GM23338 (cell line): ENCODE results near the gene CCDC80. TPM values are rescaled to one million over a fixed set of nuclear protein-coding genes. Genes with fewer than 3 reads are reported as not detected.

Experiments used
- ATAC-seq: fragments of 200-7000 bp; cut with Tn5 transposase; 3 replicates; pipeline ENCODE4 v1.9.1; 2020
- DNase-seq: peaks from one replicate; pipeline ENCODE4 v3.0.0-alpha.2; 2015; ENCODE audit warnings: low spot score
- H2AFZ ChIP-seq: fragments of 200-600 bp; sonication (generic); 2 replicates; pipeline ENCODE4 v1.8.0; 2016; ENCODE audit warnings: antibody characterized with exemption, mild to moderate bottlenecking, moderate library complexity
- H3F3A ChIP-seq: fragments of 200-600 bp; sonication (generic); replicated peaks from 2 replicates; pipeline ENCODE4 v1.8.0; 2017; ENCODE audit warnings: antibody characterized with exemption, mixed run types, low read depth
- H3K27ac ChIP-seq: fragments of 200-600 bp; sonication (generic); 2 replicates; pipeline ENCODE4 v1.6.1; 2016; ENCODE audit warnings: low read depth
- H3K27me3 ChIP-seq: fragments of 200-600 bp; sonication (generic); 2 replicates; pipeline ENCODE4 v1.8.0; 2016; ENCODE audit warnings: mild to moderate bottlenecking, mixed run types, moderate library complexity; ENCODE audit not compliant: insufficient read depth
- H3K36me3 ChIP-seq: fragments of 200-600 bp; sonication (generic); 2 replicates; pipeline ENCODE4 v1.8.0; 2016; ENCODE audit warnings: mild to moderate bottlenecking; ENCODE audit not compliant: insufficient read depth
- H3K4me1 ChIP-seq: fragments of 200-600 bp; sonication (generic); 2 replicates; pipeline ENCODE4 v1.8.0; 2016; ENCODE audit warnings: mild to moderate bottlenecking, moderate library complexity; ENCODE audit not compliant: insufficient read depth
- H3K4me2 ChIP-seq: fragments of 200-600 bp; sonication (generic); 2 replicates; pipeline ENCODE4 v1.7.1; 2017; ENCODE audit warnings: mixed run types
- H3K4me3 ChIP-seq: fragments of 200-600 bp; sonication (generic); 2 replicates; pipeline ENCODE4 v1.6.1; 2016; ENCODE audit warnings: mixed run types
- H3K79me2 ChIP-seq: fragments of 200-600 bp; sonication (generic); replicated peaks from 2 replicates; pipeline ENCODE4 v1.8.0; 2017; ENCODE audit warnings: mild to moderate bottlenecking; ENCODE audit not compliant: insufficient read depth
- H3K9me2 ChIP-seq: fragments of 200-600 bp; sonication (generic); 2 replicates; pipeline ENCODE4 v1.8.0; 2017; ENCODE audit not compliant: insufficient read depth
- H4K20me1 ChIP-seq: fragments of 200-600 bp; sonication (generic); replicated peaks from 2 replicates; pipeline ENCODE4 v1.8.0; 2017; ENCODE audit warnings: mild to moderate bottlenecking; ENCODE audit not compliant: insufficient read depth
- H3K27ac Mint-ChIP-seq: 2 replicates; pipeline ENCODE4 v1.8.0; 2020; ENCODE audit warnings: inconsistent platforms, mild to moderate bottlenecking, moderate library complexity, mixed read lengths
- H3K27me3 Mint-ChIP-seq: 3 replicates; pipeline ENCODE4 v1.8.0; 2022; ENCODE audit warnings: low read depth, mild to moderate bottlenecking, moderate library complexity, mixed read lengths, inconsistent platforms; ENCODE audit not compliant: insufficient read depth, poor library complexity
- H3K36me3 Mint-ChIP-seq: 3 replicates; pipeline ENCODE4 v1.8.0; 2021; ENCODE audit warnings: low read depth, mild to moderate bottlenecking, inconsistent platforms, moderate library complexity, mixed read lengths
- H3K4me1 Mint-ChIP-seq: 3 replicates; pipeline ENCODE4 v1.8.0; 2020; ENCODE audit warnings: mild to moderate bottlenecking, inconsistent platforms, mixed read lengths
- H3K4me3 Mint-ChIP-seq: 3 replicates; pipeline ENCODE4 v1.8.0; 2021; ENCODE audit warnings: moderate library complexity, mild to moderate bottlenecking, inconsistent platforms, mixed read lengths
- H3K9me3 Mint-ChIP-seq: 3 replicates; pipeline ENCODE4 v1.8.0; 2020; ENCODE audit warnings: moderate library complexity, mild to moderate bottlenecking, inconsistent platforms, mixed read lengths
- CREB1 ChIP-seq: fragments of 250-450 bp; sonication (Bioruptor Pico); IDR thresholded peaks from 2 replicates; pipeline ENCODE4 v1.5.0; 2020; ENCODE audit warnings: low read depth, mild to moderate bottlenecking, moderate library complexity
- EZH2 ChIP-seq: fragments of 200-600 bp; sonication (generic); IDR thresholded peaks from one replicate; pipeline ENCODE4 v1.8.0; 2017; ENCODE audit warnings: antibody characterized with exemption, mild to moderate bottlenecking, low read depth; ENCODE audit not compliant: unreplicated experiment
- JUNB ChIP-seq: IDR thresholded peaks from one replicate; pipeline ENCODE4 v1.6.1; 2016; ENCODE audit warnings: antibody characterized with exemption; ENCODE audit not compliant: unreplicated experiment
- NANOG ChIP-seq: IDR thresholded peaks from 2 replicates; pipeline ENCODE4 v1.6.1; 2016; ENCODE audit warnings: antibody characterized with exemption, borderline replicate concordance
- POLR2AphosphoS5 ChIP-seq: IDR thresholded peaks from 2 replicates; pipeline ENCODE4 v1.6.1; 2016; ENCODE audit warnings: antibody characterized with exemption, low read depth
- STAT1 ChIP-seq: IDR thresholded peaks from one replicate; pipeline ENCODE4 v1.6.1; 2016; ENCODE audit warnings: antibody characterized with exemption; ENCODE audit not compliant: unreplicated experiment
- polyA plus RNA-seq: library from polyadenylated mRNA; unstranded; fragments of >200 nt; fragmentation: Nextera tagmentation; extraction: Ambion mirVana; gene quantifications from 2 replicates; pipeline ENCODE4 v1.2.1, GENCODE V29; 2016
- total RNA-seq: library from RNA; depleted of rRNA; stranded (reverse); fragments of >200 nt; shearing (Covaris generic); gene quantifications from 2 replicates; pipeline ENCODE4 v1.2.3, GENCODE V29; 2014
- TF ChIP-seq, protein P1 (sequence below): fragments of 250-450 bp; sonication (Bioruptor Pico); IDR thresholded peaks from 2 replicates; pipeline ENCODE4 v1.5.0; 2020; ENCODE audit warnings: mild to moderate bottlenecking, moderate library complexity
- TF ChIP-seq, protein P2 (sequence below), 2 experiments: fragments of 200-600 bp in 1 of 2; sonication (generic) in 1 of 2; conservative IDR thresholded peaks; 2 replicates each; pipeline versions ENCODE4 v1.5.1 to v1.6.1; 2016 to 2017; ENCODE audit warnings: antibody characterized with exemption in 2 of 2, low read depth in 2 of 2, mild to moderate bottlenecking in 2 of 2, moderate library complexity in 1 of 2

The CCDC80 gene
- total and polyA plus RNA-seq, 2 experiments from 2014 or later, result 5.4 to 6.7 TPM

DNA sequence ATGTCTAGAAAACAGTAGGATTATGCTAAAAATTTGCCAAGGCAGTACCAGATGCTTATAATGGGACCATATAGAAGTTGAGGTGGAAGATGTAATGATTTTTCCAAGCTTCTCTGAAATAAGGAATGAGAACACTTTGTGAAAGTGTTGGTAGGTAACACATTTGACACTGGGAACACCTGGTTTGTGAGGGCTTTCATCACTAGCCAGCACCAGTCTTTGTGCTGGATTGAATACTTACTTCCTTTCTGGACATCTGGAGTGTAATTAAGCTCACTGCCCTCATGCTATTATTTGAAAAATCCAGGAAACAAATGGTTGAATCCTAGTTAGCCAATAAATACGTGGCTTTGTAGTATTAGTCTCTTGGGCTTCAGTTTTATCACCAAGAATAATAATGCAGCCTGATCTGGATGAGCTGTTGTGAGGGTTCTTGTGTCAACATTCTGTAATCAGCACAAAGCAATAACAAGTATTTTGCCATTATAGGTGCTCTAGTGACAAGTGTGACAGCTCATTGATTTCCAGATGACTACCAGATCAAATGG lies 12.9 kb downstream of the CCDC80 start (continued):
- TF ChIP-seq, protein P1, sequence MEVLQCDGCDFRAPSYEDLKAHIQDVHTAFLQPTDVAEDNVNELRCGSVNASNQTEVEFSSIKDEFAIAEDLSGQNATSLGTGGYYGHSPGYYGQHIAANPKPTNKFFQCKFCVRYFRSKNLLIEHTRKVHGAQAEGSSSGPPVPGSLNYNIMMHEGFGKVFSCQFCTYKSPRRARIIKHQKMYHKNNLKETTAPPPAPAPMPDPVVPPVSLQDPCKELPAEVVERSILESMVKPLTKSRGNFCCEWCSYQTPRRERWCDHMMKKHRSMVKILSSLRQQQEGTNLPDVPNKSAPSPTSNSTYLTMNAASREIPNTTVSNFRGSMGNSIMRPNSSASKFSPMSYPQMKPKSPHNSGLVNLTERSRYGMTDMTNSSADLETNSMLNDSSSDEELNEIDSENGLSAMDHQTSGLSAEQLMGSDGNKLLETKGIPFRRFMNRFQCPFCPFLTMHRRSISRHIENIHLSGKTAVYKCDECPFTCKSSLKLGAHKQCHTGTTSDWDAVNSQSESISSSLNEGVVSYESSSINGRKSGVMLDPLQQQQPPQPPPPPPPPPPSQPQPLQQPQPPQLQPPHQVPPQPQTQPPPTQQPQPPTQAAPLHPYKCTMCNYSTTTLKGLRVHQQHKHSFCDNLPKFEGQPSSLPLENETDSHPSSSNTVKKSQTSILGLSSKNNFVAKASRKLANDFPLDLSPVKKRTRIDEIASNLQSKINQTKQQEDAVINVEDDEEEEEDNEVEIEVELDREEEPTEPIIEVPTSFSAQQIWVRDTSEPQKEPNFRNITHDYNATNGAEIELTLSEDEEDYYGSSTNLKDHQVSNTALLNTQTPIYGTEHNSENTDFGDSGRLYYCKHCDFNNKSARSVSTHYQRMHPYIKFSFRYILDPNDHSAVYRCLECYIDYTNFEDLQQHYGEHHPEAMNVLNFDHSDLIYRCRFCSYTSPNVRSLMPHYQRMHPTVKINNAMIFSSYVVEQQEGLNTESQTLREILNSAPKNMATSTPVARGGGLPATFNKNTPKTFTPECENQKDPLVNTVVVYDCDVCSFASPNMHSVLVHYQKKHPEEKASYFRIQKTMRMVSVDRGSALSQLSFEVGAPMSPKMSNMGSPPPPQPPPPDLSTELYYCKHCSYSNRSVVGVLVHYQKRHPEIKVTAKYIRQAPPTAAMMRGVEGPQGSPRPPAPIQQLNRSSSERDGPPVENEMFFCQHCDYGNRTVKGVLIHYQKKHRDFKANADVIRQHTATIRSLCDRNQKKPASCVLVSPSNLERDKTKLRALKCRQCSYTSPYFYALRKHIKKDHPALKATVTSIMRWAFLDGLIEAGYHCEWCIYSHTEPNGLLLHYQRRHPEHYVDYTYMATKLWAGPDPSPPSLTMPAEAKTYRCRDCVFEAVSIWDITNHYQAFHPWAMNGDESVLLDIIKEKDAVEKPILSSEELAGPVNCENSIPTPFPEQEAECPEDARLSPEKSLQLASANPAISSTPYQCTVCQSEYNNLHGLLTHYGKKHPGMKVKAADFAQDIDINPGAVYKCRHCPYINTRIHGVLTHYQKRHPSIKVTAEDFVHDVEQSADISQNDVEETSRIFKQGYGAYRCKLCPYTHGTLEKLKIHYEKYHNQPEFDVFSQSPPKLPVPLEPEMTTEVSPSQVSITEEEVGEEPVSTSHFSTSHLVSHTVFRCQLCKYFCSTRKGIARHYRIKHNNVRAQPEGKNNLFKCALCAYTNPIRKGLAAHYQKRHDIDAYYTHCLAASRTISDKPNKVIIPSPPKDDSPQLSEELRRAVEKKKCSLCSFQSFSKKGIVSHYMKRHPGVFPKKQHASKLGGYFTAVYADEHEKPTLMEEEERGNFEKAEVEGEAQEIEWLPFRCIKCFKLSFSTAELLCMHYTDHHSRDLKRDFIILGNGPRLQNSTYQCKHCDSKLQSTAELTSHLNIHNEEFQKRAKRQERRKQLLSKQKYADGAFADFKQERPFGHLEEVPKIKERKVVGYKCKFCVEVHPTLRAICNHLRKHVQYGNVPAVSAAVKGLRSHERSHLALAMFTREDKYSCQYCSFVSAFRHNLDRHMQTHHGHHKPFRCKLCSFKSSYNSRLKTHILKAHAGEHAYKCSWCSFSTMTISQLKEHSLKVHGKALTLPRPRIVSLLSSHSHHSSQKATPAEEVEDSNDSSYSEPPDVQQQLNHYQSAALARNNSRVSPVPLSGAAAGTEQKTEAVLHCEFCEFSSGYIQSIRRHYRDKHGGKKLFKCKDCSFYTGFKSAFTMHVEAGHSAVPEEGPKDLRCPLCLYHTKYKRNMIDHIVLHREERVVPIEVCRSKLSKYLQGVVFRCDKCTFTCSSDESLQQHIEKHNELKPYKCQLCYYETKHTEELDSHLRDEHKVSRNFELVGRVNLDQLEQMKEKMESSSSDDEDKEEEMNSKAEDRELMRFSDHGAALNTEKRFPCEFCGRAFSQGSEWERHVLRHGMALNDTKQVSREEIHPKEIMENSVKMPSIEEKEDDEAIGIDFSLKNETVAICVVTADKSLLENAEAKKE (CRISPR knock-in tag), result no peak
- TF ChIP-seq NANOG (no peak), CREB1 (no peak), POLR2AphosphoS5 (no peak), JUNB (no peak), STAT1 (no peak)
- TF ChIP-seq, protein P2, sequence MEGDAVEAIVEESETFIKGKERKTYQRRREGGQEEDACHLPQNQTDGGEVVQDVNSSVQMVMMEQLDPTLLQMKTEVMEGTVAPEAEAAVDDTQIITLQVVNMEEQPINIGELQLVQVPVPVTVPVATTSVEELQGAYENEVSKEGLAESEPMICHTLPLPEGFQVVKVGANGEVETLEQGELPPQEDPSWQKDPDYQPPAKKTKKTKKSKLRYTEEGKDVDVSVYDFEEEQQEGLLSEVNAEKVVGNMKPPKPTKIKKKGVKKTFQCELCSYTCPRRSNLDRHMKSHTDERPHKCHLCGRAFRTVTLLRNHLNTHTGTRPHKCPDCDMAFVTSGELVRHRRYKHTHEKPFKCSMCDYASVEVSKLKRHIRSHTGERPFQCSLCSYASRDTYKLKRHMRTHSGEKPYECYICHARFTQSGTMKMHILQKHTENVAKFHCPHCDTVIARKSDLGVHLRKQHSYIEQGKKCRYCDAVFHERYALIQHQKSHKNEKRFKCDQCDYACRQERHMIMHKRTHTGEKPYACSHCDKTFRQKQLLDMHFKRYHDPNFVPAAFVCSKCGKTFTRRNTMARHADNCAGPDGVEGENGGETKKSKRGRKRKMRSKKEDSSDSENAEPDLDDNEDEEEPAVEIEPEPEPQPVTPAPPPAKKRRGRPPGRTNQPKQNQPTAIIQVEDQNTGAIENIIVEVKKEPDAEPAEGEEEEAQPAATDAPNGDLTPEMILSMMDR (conservative IDR thresholded peaks at IDR 0.05; ENCODE audit: low read depth in 2 of 2), result no peak

DNA sequence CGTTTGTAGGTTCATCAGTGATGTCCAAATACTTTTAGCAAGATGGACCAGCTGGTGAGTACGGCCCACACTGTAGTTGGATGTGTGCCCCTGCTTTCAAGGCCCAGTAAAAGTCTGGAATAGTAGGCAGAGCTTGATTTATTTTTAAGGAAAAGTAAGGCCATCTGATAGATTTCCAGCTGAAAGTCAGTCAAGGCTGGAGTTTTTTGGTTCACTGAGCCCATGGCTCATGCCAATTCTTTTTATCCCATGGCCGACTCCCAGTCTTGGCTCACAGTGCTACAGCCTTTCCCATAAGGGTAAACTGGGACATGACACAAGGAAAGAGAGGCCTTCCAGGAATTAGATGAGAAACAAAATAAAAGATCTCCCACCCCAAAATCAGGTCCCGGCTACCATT lies 13.5 kb downstream of the CCDC80 start:
- no peaks in the 10 kb centered on the region for H3K9me2 ChIP-seq
- H3K36me3 ChIP-seq, result no peaks in the 10 kb centered on the region
- H3K4me1 Mint-ChIP-seq, result peaks cover 34% of the 10 kb centered on the region
- peaks cover 44% of the 10 kb centered on the region for H3K4me1 ChIP-seq
- ATAC-seq, result no peak
- no peaks in the 10 kb centered on the region for H3F3A ChIP-seq
- no peak overlapping the region for H3K4me3 Mint-ChIP-seq
- no peaks in the 10 kb centered on the region for H3K79me2 ChIP-seq
- no peaks in the 10 kb centered on the region for H3K36me3 Mint-ChIP-seq
- no peaks in the 10 kb centered on the region for H4K20me1 ChIP-seq
- H3K4me3 ChIP-seq, result no peak overlapping the region
- no peak overlapping the region for H3K4me2 ChIP-seq
- no peak overlapping the region for H3K27ac ChIP-seq
- H3K27me3 ChIP-seq, result no peaks in the 10 kb centered on the region
- no peak for DNase-seq
- H3K27ac Mint-ChIP-seq, result no peak overlapping the region
- no peaks in the 10 kb centered on the region for H3K27me3 Mint-ChIP-seq
- no peak overlapping the region for H2AFZ ChIP-seq
- no peaks in the 10 kb centered on the region for H3K9me3 Mint-ChIP-seq
- no peak for TF ChIP-seq EZH2
- TF ChIP-seq, protein P1 (CRISPR knock-in tag), result no peak
- no peak for TF ChIP-seq CREB1
